ENCODE results near the gene MED28. TPM values are rescaled to one million over a fixed set of nuclear protein-coding genes. Genes with fewer than 3 reads are reported as not detected.

Gene MED28
- polyA plus RNA-seq, 1 donor from 2014 or later: 33.7 TPM

DNA sequence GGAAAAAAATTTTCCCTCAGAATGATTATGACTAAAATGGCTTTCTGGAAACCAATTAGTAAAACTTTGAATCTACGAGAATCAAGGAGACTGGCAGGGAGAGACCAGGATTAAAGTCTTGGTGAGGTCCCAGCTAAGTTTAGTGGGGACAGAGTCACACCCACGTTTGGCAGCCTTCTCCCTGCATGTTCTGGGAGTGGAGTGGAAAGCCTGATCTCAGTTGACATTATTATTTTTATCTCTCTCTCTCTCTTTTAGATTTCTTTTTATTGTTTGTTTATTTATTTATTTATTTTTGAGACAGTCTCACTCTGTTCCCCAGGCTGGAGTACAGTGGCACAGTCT lies 67.8 kb downstream of the MED28 start:
- Histone ChIP-seq H4K20me1 (ENCODE audit: insufficient read depth) (no peaks in the 10 kb centered on the region), H3F3A (ENCODE audit: insufficient read depth, low read length, poor library complexity, severe bottlenecking) (no peaks in the 10 kb centered on the region), H3K4me2 (ENCODE audit: low read length) (no peak overlapping the region), H3K4me3 (ENCODE audit: low read length) (no peak overlapping the region), H2AFZ (ENCODE audit: low read depth, low read length) (no peak overlapping the region), H3K9ac (ENCODE audit: low read length) (no peak overlapping the region), H3K27ac (ENCODE audit: low read length) (no peak overlapping the region), H3K9me3 (ENCODE audit: low read length) (no peaks in the 10 kb centered on the region), H3K27me3 (ENCODE audit: insufficient read depth, low read depth, low read length) (no peaks in the 10 kb centered on the region), H3K79me2 (replicated peaks; ENCODE audit: insufficient read depth, low read length) (no peaks in the 10 kb centered on the region), H3K9me2 (ENCODE audit: insufficient read depth, low read length) (no peaks in the 10 kb centered on the region), H3K36me3 (ENCODE audit: insufficient read depth, low read length) (no peaks in the 10 kb centered on the region)
- no peak for TF ChIP-seq SMC3 (conservative IDR thresholded peaks at IDR 0.05; ENCODE audit: poor library complexity)
- TF ChIP-seq, protein P1, sequence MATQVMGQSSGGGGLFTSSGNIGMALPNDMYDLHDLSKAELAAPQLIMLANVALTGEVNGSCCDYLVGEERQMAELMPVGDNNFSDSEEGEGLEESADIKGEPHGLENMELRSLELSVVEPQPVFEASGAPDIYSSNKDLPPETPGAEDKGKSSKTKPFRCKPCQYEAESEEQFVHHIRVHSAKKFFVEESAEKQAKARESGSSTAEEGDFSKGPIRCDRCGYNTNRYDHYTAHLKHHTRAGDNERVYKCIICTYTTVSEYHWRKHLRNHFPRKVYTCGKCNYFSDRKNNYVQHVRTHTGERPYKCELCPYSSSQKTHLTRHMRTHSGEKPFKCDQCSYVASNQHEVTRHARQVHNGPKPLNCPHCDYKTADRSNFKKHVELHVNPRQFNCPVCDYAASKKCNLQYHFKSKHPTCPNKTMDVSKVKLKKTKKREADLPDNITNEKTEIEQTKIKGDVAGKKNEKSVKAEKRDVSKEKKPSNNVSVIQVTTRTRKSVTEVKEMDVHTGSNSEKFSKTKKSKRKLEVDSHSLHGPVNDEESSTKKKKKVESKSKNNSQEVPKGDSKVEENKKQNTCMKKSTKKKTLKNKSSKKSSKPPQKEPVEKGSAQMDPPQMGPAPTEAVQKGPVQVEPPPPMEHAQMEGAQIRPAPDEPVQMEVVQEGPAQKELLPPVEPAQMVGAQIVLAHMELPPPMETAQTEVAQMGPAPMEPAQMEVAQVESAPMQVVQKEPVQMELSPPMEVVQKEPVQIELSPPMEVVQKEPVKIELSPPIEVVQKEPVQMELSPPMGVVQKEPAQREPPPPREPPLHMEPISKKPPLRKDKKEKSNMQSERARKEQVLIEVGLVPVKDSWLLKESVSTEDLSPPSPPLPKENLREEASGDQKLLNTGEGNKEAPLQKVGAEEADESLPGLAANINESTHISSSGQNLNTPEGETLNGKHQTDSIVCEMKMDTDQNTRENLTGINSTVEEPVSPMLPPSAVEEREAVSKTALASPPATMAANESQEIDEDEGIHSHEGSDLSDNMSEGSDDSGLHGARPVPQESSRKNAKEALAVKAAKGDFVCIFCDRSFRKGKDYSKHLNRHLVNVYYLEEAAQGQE (IDR thresholded peaks at IDR 0.05; ENCODE audit: borderline replicate concordance): no peak
- TF ChIP-seq EZH2 (IDR thresholded peaks at IDR 0.05; ENCODE audit: borderline replicate concordance, insufficient read depth, low read length, poor library complexity, severe bottlenecking): no peak
- TF ChIP-seq, protein P2, sequence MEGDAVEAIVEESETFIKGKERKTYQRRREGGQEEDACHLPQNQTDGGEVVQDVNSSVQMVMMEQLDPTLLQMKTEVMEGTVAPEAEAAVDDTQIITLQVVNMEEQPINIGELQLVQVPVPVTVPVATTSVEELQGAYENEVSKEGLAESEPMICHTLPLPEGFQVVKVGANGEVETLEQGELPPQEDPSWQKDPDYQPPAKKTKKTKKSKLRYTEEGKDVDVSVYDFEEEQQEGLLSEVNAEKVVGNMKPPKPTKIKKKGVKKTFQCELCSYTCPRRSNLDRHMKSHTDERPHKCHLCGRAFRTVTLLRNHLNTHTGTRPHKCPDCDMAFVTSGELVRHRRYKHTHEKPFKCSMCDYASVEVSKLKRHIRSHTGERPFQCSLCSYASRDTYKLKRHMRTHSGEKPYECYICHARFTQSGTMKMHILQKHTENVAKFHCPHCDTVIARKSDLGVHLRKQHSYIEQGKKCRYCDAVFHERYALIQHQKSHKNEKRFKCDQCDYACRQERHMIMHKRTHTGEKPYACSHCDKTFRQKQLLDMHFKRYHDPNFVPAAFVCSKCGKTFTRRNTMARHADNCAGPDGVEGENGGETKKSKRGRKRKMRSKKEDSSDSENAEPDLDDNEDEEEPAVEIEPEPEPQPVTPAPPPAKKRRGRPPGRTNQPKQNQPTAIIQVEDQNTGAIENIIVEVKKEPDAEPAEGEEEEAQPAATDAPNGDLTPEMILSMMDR (IDR thresholded peaks at IDR 0.05; ENCODE audit: poor library complexity, severe bottlenecking): no peak
- TF ChIP-seq EP300 (conservative IDR thresholded peaks at IDR 0.05; ENCODE audit: poor library complexity, severe bottlenecking): no peak
- no peak for TF ChIP-seq TAF1 (IDR thresholded peaks at IDR 0.05; ENCODE audit: low read depth)
- no peak for TF ChIP-seq RAD21 (conservative IDR thresholded peaks at IDR 0.05)
- TF ChIP-seq MXI1 (conservative IDR thresholded peaks at IDR 0.05; ENCODE audit: poor library complexity, severe bottlenecking): no peak
- TF ChIP-seq POLR2AphosphoS5 (IDR thresholded peaks at IDR 0.05): no peak

Other genes with a start within 250 kb of the MED28 start
- 36.8 and 37.3 TPM in 2 replicates for gene QDPR, start 102.6 kb upstream of the MED28 start, polyA plus RNA-seq
- gene CLRN2, start 99.5 kb upstream of the MED28 start, polyA plus RNA-seq: not detected in 2 replicates
- gene LAP3, start 37.4 kb upstream of the MED28 start, polyA plus RNA-seq: 36.9 and 38.2 TPM in 2 replicates
- 0.10 TPM in 1 of 2 replicates, not detected in the other for gene FAM184B, start 167.0 kb downstream of the MED28 start, polyA plus RNA-seq
- gene DCAF16, start 196.1 kb downstream of the MED28 start, polyA plus RNA-seq: 38.0 and 41.3 TPM in 2 replicates
- 2.8 and 3.1 TPM in 2 replicates for gene NCAPG, start 196.3 kb downstream of the MED28 start, polyA plus RNA-seq